ENCODE measurements around the gene PTPRN2.
"Not testable (repeated sequence)": the region's sequence is repeated elsewhere in the genome, so short reads cannot be mapped to it uniquely, and the experiment has no call there.

Gene PTPRN2

DNA sequence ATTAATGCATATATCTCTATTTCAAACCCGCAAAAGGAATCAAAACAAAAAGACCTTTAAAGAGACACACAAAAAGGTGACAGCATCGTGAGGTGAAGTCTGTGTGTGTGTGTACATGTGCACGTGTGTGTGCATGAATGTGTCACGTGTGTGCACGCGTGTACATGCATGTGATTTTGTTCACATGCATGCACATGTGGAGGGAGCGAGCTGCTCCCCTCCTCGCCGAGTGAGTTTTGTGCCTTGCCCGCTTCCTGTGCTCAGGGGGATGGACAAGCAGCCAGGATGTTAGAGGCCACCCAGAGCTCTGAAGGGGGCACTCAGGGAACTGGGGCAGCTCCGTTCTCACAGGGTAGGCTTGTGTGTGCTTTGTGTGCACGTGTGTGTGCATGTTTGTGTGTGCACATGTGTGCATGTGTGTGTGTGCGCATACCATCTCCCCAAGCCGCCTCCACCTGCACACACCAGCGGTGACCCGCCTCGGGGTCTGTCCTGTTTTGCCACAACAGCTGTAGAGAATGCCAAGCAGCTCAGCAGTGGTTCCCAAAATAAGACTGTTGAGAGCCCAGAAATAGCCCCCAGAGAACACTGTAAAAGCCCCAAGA, 191.2 kb downstream of the PTPRN2 start:
- DNase-seq: no peak

DNA sequence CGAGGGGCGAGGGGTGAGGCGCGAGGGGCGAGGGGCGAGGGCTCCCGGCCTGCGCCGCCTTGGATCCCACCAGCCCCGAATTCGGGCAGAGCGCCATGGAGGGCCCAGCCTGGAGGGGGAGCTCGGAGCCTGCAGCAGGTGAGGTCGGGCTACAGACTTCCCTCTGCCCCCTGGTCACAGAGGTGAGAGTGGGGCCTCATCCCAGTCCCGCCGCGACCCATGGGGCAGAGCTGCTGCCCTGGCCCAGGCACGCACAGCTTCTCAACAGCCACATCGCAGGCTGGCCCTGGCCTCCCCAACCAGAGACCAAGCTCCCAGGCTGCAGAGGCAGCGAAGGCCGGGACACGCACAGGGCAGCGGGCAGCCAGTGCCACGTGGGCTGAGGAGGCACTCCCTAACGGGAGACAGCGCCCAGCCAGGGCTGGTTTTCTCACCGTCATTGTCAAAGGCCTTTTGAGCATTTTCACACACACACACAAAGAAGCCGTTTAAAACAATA, 191.8 kb downstream of the PTPRN2 start:
- DNase-seq: no peak

DNA sequence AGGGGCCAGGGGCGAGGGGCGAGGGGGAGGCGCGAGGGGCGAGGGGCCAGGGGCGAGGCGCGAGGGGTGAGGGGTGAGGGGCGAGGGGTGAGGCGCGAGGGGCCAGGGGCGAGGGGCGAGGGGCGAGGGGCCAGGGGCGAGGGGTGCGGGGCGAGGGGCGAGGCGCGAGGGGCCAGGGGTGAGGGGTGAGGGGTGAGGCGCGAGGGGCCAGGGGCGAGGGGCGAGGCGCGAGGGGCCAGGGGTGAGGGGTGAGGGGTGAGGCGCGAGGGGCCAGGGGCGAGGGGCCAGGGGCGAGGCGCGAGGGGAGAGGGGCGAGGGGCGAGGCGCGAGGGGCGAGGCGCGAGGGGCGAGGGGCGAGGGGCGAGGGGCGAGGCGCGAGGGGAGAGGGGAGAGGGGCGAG, 192.3 kb downstream of the PTPRN2 start:
- DNase-seq: no peak

DNA sequence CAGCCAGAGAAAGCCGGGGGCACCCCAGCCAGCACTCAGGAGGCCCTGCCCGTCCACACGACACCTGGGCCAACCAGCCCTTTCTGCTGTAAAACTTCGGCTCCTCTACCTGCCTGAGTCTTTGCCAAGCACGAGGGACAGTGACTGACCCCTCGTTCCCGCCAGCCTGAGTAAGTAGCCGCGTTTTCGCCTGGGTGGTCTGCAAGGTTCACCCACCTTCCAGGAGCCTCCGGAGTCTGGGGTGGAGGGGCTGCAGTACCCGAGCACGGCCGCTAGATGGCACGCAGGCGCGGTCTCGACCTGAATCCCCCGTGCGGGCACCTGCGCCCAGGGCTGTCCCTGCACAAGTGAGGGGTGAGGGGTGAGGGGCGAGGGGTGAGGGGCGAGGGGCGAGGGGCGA, 192.7 kb downstream of the PTPRN2 start:
- no peak for DNase-seq

DNA sequence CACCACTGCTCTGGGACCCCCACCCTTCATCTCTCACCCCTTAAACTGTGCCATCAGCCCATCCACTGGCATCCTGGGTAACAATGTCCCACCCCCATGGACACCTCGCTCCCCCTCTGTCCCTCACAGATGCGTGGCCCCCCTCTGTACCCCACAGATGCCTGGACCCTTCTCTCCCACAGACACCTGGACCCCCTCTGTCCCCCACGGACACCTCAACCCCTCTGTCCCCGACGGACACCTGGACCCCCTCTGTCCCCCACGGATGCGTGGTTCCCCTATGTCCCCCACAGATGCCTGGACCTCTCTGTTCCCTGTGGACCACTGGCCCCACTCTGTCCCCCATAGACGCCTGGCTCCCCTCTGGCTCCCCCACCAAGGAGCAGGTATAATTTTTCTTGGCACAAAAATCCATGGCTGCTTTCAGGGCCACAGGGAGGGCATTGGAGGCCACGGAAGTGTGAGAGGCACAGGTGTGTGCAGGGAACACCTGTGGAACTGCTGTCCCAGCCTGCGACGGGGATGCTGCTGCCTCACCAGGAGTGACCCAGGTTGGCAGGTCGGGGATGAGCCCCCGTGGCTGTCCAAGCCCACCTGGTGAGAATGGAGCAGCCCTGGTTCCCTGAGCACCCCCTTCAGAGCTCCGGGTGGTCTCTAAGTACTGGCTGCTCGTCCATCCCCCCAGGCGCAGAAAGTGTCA, 193.5 kb downstream of the PTPRN2 start:
- no peak for DNase-seq

DNA sequence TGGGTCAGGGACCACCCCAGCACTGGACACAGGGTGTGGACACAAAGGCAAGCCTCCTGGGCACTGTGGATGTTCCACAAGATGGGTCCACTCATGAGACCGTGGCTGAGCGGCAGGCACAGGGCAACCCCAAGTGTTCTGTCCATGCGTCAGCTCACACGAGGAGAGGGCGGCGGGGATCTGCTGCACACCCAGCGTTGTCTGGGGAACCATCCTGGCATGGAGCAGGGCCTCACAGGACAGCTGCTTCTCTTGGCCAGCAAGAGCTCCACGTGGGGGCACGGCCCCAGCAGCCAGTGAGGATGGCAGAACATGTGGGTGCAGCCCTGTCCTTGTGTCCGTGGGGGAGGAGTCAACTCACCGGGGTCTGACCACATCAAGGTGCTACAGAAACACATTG, 195.4 kb downstream of the PTPRN2 start:
- no peak for DNase-seq

DNA sequence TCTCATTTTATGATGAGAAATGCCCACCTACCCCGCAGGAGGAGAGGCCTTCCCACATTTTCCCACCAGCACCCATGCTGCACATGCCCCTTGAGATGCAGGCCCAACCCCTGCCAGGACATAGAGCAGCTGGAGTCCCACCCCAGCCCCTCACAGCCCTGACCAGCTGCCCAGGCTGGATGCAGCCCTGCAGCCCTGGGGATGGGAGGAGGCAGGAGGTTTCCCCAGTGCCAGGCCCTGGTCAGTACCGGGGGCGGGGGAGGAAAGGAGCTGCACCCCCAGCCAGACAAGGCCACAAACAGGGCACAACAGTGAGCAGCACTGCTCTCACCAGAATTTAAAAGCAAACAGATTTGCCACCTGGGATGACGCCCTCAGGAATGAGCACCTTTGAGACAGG, 196.1 kb downstream of the PTPRN2 start:
- DNase-seq: no peak

DNA sequence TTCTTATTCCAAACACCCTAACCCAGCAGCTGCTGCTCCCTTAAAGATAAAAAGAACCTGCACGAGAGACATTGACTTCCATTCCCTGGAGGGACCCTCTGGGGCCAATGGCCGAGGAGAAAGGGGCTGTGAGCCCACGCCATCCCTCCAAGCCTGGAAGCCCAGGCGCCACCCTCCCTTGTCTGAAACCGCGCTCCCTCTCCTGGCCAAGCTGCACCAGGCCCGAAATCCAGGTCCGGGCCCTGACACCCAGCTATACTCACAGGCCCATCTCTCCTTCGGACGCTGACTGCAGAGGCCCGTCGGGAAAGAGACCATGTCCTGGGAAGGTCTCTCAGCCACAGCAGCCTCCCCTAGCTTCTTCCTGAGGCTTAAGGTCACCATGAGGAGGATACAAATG, 196.5 kb downstream of the PTPRN2 start:
- no peak for DNase-seq

DNA sequence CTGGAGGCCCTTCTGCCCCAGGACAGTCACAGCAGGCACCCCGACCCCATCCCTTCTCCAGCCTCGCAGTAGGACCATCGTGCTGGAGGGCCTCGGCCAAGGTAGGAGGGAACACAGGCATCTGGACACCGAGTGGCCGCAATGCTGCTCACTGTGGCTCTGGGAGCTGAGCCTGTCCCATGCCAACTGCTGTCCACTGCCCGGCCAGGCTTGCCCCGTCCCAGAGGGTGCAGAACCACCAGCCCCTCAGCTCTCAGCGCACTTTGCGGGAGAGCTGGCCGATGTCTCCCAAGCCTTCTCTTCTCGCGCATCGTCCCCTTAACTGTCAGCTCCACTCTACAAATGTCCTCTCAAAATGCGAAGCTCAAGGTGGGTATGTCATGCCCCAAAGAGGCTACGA, 197.2 kb downstream of the PTPRN2 start:
- no peak for DNase-seq

DNA sequence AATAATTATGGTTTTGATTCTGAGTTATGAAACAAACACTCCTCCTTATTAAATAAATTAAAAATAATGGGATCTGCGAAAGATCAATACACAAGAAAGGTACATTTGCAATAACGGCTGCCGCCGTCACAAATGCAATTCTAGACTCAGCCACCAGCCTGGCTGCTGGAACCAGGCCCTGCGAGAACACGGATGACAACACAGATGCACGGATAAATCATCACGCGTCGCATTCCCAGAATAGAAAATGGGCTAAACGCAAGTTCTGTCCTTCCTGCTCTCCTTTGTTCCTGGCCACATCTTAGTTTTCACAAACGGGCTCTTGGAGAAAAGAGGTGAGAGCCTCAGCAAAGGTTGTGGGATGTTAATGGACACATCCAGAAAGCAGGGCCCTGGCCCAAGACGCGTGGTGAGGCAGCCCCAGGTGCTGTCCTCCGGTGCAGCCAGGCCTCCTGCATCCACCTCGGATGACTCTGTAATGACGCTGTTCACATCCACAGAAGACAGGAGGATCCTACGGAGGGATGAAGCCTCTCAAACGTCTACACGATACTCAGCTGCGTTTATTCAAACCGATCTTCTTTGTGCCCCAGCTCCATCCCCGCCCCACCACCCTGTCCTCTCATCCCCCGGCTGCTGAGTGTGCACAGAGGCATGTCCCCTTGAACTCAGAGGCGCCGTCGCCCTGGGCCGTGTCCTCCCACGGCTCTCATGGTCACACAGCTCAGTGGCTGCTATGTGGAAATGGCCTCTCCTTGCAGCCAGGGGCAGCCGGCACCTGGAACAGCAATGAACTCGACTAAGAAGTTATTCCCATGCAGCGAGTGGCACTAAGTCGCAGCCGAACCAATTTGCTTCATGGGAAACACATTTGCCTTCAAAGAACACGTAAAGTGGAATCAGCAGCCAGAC, 197.9 kb downstream of the PTPRN2 start:
- no peak for DNase-seq

DNA sequence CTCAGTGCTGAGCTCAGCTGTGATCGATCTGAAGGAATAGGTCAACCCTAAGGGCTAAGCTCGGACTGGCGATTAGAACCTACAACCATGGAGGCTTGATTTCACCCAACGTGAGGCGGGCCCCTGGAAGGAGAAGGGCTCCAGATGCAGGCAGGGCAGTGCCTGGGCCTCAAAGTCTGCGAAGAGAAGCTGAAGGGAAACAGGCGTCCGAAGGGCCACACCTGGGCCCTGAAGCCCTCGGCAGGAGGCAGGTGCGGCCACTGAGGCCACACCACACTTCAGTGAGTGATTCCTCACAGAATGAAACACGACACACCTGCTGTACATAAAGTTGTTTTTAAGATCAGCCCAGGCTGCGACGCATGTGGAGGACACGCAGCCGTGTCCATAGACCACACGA, 198.7 kb downstream of the PTPRN2 start:
- DNase-seq: no peak

DNA sequence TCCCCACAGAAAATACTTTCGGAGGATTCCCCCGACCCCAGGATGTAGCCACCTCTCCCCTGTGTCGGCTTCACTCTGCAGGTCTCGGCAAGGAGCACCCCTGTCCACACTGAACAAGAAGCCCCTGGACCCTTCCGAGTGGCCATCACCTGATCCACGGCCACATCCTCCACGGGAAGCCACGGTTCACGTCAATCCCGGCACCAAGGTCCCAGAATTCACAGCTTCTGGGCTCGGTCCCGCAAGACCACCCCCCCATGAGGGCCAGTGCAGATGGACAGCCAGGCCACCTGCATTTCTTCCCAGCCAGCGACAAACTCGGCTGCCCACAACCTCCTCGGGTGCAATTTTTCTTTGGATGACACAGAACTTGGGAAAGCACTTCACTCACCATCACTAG, 199.6 kb downstream of the PTPRN2 start:
- no peak for DNase-seq

DNA sequence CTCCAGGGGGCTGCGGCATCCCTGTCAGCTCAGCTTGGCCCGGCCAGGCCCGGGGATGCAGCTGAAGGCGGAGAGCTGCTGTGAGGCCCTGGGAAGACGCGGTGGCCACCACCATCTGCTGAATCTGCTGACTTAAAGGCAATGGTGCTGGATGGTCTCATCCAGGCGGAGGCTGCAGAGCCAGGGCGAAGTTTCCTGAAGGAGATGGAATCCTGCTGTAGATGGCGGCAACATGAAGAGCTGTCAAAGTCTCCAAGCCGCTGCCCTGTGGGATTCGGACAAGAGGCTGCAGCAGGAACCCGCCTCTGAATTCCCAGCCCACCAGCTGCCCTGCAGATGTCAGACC, 200.1 kb downstream of the PTPRN2 start:
- DNase-seq: no peak

DNA sequence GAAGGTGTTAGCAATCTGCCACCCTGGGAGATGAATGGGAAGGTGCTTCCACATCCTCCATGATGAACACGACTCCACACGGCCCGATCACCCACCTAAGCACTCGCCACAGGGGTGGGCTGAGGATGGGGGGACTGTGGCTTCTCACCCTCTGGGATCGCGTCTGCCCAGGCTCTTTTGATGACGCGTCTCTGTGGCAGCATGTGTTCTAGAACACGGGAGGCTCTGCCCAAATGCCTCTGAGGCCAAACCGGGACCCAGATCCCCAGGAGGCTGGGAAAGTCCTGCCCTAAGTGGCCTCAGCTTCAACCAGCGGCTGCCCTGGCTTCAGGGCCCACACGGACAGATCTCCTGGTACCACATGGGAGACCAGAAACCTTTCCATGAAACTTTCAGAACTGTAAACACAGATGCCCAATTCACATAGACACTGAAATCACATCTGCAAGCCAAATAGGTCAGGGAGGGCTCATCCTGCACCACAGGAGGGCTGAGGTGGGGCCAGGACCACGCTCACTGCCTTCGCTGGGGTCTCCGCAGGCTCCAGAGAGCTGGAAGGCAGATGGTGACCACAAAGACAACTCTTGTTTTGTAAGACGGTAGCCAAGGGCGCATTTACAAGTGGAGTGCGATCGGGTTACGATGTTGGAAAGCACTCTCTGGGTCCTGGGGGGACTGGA, 200.6 kb downstream of the PTPRN2 start:
- no peak for DNase-seq

DNA sequence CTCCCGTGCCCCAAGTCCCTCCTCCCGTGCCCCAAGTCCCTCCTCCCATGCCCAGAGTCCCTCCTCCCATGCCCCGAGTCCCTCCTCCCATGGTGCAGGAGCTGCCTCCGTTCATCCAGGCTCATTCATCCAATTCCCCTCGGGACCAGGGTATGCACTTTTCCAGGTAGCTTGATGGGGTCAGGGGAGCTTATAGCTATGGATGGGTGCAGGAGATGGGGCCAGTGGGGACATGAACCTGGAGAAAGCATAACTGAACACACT, 201.3 kb downstream of the PTPRN2 start:
- DNase-seq: no peak

DNA sequence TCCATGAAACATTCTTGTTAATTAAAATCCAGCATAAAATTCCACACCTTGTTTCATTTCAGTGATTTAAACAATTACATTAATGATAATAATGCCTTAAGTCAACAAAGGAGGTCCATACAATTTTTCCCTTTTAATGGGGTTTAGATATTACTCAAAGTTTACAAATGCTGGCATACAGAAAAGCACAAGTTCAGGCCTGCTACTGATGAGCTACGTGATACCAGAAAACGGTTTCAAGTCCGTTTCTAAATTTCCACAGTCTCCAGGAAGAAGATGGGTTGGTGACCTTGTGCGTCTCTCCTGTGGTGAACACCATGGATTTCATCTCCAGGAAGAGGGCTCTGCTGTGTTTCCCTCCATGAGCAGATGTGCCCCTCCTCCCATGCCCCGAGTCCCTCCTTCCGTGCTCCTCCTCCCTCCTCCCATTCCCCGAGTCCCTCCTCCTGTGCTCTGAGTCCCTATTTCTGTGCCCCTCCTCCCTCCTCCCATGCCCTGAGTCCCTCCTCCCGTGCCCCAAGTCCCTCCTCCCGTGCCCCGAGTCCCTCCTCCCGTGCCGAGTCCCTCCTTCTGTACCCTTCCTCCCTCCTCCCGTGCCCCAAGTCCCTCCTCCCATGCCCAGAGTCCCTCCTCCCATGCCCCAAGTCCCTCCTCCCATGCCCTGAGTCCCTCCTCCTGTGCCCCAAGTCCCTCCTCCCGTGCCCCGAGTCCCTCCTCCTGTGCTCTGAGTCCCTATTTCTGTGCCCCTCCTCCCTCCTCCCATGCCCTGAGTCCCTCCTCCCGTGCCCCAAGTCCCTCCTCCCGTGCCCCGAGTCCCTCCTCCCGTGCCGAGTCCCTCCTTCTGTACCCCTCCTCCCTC, 201.9 kb downstream of the PTPRN2 start:
- DNase-seq: not testable (repeated sequence)

DNA sequence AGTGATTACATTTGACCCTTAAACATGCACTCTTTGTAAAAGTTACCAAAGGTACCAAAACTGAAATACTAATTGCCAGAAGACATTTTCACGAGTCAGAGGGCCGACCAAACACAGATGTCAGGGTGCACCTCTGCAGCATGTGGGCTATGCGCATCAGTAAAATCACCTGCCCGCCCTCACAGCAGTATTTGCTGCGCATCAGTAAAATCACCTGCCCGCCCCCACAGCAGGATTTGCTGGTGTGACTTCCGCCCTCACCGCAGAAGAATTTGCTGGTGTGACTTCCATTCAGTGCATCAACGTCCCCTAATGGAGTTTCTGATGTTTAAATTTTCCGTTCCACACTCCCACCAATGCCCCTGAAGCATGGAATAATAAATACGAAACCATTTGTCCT, 202.9 kb downstream of the PTPRN2 start:
- no peak for DNase-seq

DNA sequence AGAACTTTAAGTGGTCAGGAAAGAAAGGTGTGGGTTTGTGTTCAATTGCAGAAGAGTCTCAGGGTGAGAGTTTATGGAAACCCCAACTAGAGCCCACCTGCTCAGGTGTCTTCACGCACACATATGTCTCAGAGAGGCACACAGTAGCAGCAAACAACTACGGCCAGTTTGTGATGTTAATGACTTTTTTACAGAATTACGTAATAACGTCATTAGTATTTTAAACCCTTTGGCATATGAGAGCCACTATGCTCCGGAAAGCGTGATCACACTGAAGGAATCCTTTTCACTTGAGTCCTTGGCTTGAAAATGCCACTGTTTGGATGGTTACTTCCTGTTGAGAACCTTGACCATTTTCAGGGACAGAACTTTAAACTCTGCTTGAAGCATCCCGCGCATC, 204.0 kb downstream of the PTPRN2 start:
- DNase-seq: no peak

DNA sequence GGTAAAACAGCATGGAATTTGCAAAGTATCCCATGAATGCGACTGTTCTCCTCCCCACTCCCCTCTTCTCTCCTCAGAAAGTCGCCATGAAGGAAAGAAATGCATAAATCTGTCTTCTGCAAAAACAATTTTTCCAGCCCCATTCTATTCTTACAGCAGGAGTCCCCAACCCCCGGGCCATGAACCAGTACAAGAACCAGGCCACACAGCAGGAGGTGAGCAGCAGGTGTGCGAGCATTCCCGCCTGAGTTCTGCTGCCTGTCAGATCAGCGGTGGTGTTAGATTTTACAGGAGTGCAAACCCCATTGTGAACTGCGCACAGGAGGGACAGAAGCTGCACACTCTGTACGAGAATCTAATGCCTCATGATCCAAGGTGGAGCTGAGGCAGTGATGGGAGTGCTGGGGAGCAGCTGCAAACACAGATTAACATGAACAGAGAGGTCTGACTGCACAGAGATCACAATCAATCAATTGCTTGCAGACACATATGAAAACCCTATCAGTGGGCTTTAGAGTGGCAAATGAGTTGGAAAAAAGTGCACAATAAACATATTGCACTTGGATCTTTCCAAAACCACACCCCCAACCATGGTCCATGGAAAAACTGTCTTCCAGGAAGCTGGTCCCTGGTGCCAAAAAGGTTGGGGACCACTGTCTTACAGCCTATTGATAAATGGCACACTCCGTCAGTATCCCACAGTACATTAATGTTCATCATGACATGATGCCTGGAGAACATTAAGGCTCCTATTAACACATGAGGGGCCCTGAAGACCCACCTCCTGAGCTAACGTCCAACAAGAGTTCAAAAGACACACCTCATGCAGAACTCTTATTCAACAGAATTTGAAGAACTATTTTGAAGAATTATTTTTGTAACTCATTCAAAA, 205.0 kb downstream of the PTPRN2 start:
- DNase-seq: no peak

DNA sequence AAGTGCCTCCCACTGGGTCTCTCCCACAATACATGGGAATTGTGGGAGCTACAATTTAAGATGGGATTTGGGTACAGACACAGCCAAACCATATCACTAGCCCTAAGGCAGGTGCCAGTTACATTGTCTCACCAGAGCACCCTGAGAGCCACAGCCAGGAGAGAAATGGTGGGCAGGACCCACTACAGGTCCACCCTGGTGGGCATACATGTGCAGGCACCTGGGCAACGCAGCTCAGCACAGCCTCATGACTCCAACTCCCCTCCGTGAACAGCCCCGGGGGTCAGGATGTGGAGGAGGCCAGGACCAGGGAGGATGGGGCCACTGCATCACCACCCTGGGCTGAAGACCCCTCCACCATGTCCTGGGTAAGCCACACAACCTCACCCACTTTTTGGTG, 205.7 kb downstream of the PTPRN2 start:
- DNase-seq: no peak

DNA sequence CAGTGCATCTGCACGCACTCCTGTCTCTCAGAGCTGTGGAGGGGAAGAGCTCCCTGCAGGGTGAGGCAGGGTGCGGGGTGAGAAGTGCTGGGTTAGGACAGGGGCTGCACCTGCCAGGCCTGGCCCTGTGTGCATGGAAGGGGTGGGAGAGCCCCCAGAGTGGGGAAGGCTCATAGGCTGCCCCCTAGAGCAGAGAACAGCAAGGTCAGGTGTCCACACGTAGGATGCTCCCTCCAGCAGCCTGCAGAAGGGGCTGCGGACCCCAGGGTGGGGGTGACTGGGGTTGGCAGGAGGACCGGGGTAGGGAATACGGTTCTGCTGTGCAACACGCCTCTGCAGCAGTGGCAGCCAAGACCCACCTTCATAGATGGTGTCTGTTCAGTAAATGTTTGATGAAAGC, 208.6 kb downstream of the PTPRN2 start:
- no peak for DNase-seq
